Measurements from ENCODE around the gene GBP4.

DNA sequence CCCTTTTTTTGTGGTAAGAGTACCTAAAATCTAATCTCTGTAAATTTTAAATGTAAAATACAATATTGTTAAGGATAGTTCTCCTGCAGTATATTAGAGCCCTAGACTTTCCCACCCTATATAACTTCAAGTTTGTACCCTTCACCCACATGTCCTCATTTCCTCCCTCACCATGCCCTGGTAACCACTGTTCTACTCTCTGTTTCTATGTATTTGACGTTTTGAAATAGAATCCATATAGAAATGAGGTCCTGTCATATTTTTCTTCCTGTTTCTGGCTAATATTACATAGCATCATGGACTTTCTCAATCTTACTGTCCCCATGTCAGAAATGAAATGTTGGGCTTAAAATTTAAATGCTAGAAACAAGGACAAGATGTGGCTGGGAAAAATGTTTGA lies 47.7 kb downstream of the GBP4 start:
- TF ChIP-seq, protein P1, sequence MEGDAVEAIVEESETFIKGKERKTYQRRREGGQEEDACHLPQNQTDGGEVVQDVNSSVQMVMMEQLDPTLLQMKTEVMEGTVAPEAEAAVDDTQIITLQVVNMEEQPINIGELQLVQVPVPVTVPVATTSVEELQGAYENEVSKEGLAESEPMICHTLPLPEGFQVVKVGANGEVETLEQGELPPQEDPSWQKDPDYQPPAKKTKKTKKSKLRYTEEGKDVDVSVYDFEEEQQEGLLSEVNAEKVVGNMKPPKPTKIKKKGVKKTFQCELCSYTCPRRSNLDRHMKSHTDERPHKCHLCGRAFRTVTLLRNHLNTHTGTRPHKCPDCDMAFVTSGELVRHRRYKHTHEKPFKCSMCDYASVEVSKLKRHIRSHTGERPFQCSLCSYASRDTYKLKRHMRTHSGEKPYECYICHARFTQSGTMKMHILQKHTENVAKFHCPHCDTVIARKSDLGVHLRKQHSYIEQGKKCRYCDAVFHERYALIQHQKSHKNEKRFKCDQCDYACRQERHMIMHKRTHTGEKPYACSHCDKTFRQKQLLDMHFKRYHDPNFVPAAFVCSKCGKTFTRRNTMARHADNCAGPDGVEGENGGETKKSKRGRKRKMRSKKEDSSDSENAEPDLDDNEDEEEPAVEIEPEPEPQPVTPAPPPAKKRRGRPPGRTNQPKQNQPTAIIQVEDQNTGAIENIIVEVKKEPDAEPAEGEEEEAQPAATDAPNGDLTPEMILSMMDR (IDR thresholded peaks at IDR 0.05): no peak
- TF ChIP-seq POLR2A (IDR thresholded peaks at IDR 0.05): no peak

Data from gastroesophageal sphincter (tissue), 3 donors.